NCI-H82 treated with DMSO at 0.1 percent for 48 hours (cell line): ENCODE results near the gene POLA1.
A peak's percentile ranks its signal among the peaks of the same experiment; 100 is the strongest.

Experiments
- DNase-seq: peaks from one replicate; lab custom pipeline; 2025; ENCODE audit not compliant: unreplicated experiment; lab: John Stamatoyannopoulos, UW

The POLA1 gene

GRCh38 chrX:25005034-25005381 is 311.3 kb downstream of the POLA1 start:
- no peak for DNase-seq

GRCh38 chrX:25005382-25006185 is 311.9 kb downstream of the POLA1 start:
- no peak for DNase-seq

GRCh38 chrX:25006586-25007058 is 312.9 kb downstream of the POLA1 start:
- no peak for DNase-seq

- no peak for DNase-seq
Observed at GRCh38 chrX:25007059-25008053, 313.6 kb downstream of the POLA1 start.

GRCh38 chrX:25009407-25009806 is 315.7 kb downstream of the POLA1 start:
- no peak for DNase-seq

GRCh38 chrX:25010784-25011588 is 317.3 kb downstream of the POLA1 start:
- no peak for DNase-seq

- no peak for DNase-seq
Observed at GRCh38 chrX:25011589-25012432, 318.1 kb downstream of the POLA1 start.

GRCh38 chrX:25012433-25012735 is 318.7 kb downstream of the POLA1 start:
- DNase-seq, result no peak

- DNase-seq, result no peak
Observed at GRCh38 chrX:25012793-25013631, 319.3 kb downstream of the POLA1 start.

GRCh38 chrX:25013632-25014365 is 320.1 kb downstream of the POLA1 start:
- no peak for DNase-seq

GRCh38 chrX:25014366-25014838 is 320.7 kb downstream of the POLA1 start:
- DNase-seq, result no peak

- DNase-seq, result peak; percentile 25
Observed at GRCh38 chrX:25015486-25016360, 322.0 kb downstream of the POLA1 start, which contains the start of gene ARX. Gene ARX, minus strand, starts transcription at chrX:25015965. Its CDS starts 228 bp downstream, at chrX:25015737.

- no peak for DNase-seq
Observed at GRCh38 chrX:25016361-25016671, 322.6 kb downstream of the POLA1 start.

GRCh38 chrX:25016938-25017598 is 323.4 kb downstream of the POLA1 start:
- DNase-seq, result no peak

- no peak for DNase-seq
Observed at GRCh38 chrX:25017667-25018247, 324.0 kb downstream of the POLA1 start.

- no peak for DNase-seq
Observed at GRCh38 chrX:25018682-25019081, 325.0 kb downstream of the POLA1 start.
